HCT116 (cell line): ENCODE results near the gene ARL14. TPM values are rescaled to one million over a fixed set of nuclear protein-coding genes. Genes with fewer than 3 reads are reported as not detected.

Source experiments
- ATAC-seq: fragments of 200-7000 bp; cut with Tn5 transposase; 2 replicates; pipeline ENCODE4 v1.9.1; 2020; ENCODE audit warnings: mild to moderate bottlenecking, moderate library complexity
- BruUV-seq: library from RNA; stranded (reverse); fragments of 400-500 nt; replicated peaks from 2 replicates; lab custom pipeline; 2021; lab: Mats Ljungman, UMichigan
- CTCF ChIA-PET: fragments of 300-600 bp; sonication (Branson Sonifier 250); formaldehyde crosslinking; loops from one replicate; lab custom pipeline; 2021; ENCODE audit warnings: antibody characterized with exemption; lab: Charles Lee
- POLR2A ChIA-PET: fragments of 300-600, 350-600 bp; sonication (Branson Sonifier 250); formaldehyde crosslinking; loops from one replicate; lab custom pipeline; 2021; ENCODE audit warnings: antibody characterized with exemption; lab: Charles Lee
- RAD21 ChIA-PET, 2 experiments: fragments of 300-600 bp; sonication (Branson Sonifier 250); formaldehyde crosslinking; loops; one replicate each; lab custom pipeline; 2023; ENCODE audit warnings: low total read pairs in 2 of 2; ENCODE audit not compliant: uncharacterized antibody in 2 of 2, unreplicated experiment in 2 of 2, low non-redundant PET in 1 of 2; lab: Charles Lee
- DNase-seq: peaks from one replicate; pipeline ENCODE4 v3.0.0-alpha.2; 2010; ENCODE audit warnings: low read depth, low spot score
- H2AFZ ChIP-seq: fragments of 200-600 bp; shearing (Covaris generic), sonication (generic); 2 replicates; pipeline ENCODE4 v1.6.1; 2017; ENCODE audit warnings: low read depth, mixed run types, mixed read lengths, antibody characterized with exemption, low read length; ENCODE audit not compliant: poor library complexity, severe bottlenecking
- H3K27ac ChIP-seq: 2 replicates; pipeline ENCODE4 v1.5.1; 2012; ENCODE audit warnings: low read depth, low read length
- H3K27me3 ChIP-seq: fragments of 200-600 bp; sonication (generic); 2 replicates; pipeline ENCODE4 v1.6.1; 2016; ENCODE audit warnings: mixed run types, low read length, mixed read lengths; ENCODE audit not compliant: insufficient read depth
- H3K36me3 ChIP-seq, 2 experiments: fragments of 200-500 bp in 1 of 2; fragments of 200-600 bp in 1 of 2; sonication (Bioruptor generic) in 1 of 2; sonication (generic) in 1 of 2; 2 replicates each; pipeline versions ENCODE4 v1.5.1 to v1.6.1; 2014 to 2016; ENCODE audit warnings: low read length in 2 of 2, inconsistent platforms in 1 of 2, mixed read lengths in 1 of 2, mixed run types in 1 of 2; ENCODE audit not compliant: insufficient read depth in 2 of 2, control insufficient read depth in 1 of 2
- H3K4me1 ChIP-seq, 2 experiments: fragments of 200-600 bp in 1 of 2; sonication (generic) in 1 of 2; 2 replicates each; pipeline versions ENCODE4 v1.5.1 to v1.6.1; 2012 to 2017; ENCODE audit warnings: low read length in 2 of 2, inconsistent platforms in 1 of 2, mild to moderate bottlenecking in 1 of 2, mixed read lengths in 1 of 2, mixed run types in 1 of 2, moderate library complexity in 1 of 2; ENCODE audit not compliant: insufficient read depth in 2 of 2, control insufficient read depth in 1 of 2
- H3K4me2 ChIP-seq: fragments of 200-600 bp; sonication (generic); 2 replicates; pipeline ENCODE4 v1.6.1; 2017; ENCODE audit warnings: mixed run types, low read length, mixed read lengths
- H3K4me3 ChIP-seq, 2 experiments: fragments of 200-600 bp in 1 of 2; sonication (generic) in 1 of 2; replicated peaks in 1 of 2; 2 replicates each; pipeline ENCODE4 v1.5.1; 2011 to 2016; ENCODE audit warnings: low read length in 2 of 2, control low read depth in 1 of 2, low read depth in 1 of 2, mild to moderate bottlenecking in 1 of 2, mixed read lengths in 1 of 2, mixed run types in 1 of 2
- H3K79me2 ChIP-seq: fragments of 200-600 bp; sonication (generic); 2 replicates; pipeline ENCODE4 v1.6.1; 2017; ENCODE audit warnings: mild to moderate bottlenecking, mixed run types, low read length, moderate library complexity, mixed read lengths; ENCODE audit not compliant: insufficient read depth
- H3K9ac ChIP-seq: fragments of 200-600 bp; sonication (generic); 2 replicates; pipeline ENCODE4 v1.6.1; 2016; ENCODE audit warnings: low read length, mixed read lengths
- H3K9me2 ChIP-seq: fragments of 200-600 bp; sonication (generic), shearing (Covaris generic); 2 replicates; pipeline ENCODE4 v1.6.1; 2017; ENCODE audit warnings: mixed run types, mild to moderate bottlenecking, moderate library complexity; ENCODE audit not compliant: insufficient read depth
- H3K9me3 ChIP-seq, 2 experiments: fragments of 200-500 bp in 1 of 2; fragments of 200-600 bp in 1 of 2; sonication (Bioruptor generic) in 1 of 2; sonication (generic) in 1 of 2; 2 replicates each; pipeline ENCODE4 v1.6.1; 2014 to 2017; ENCODE audit warnings: low read length in 2 of 2, mixed read lengths in 2 of 2, inconsistent platforms in 1 of 2, low read depth in 1 of 2, mild to moderate bottlenecking in 1 of 2, mixed run types in 1 of 2, moderate library complexity in 1 of 2; ENCODE audit not compliant: control insufficient read depth in 1 of 2, insufficient read depth in 1 of 2
- H4K20me1 ChIP-seq: fragments of 200-600 bp; sonication (generic), shearing (Covaris generic); 2 replicates; pipeline ENCODE4 v1.6.1; 2017; ENCODE audit warnings: mixed run types, mild to moderate bottlenecking, moderate library complexity; ENCODE audit not compliant: insufficient read depth
- CEBPB ChIP-seq: IDR thresholded peaks from 2 replicates; pipeline ENCODE4 v1.6.1; 2012; ENCODE audit warnings: low read depth
- ELF1 ChIP-seq: IDR thresholded peaks from 2 replicates; pipeline ENCODE4 v1.6.1; 2012; ENCODE audit warnings: low read depth, borderline replicate concordance
- EZH2phosphoT487 ChIP-seq: fragments of 200-600 bp; IDR thresholded peaks from 2 replicates; pipeline ENCODE4 v1.6.1; 2018; ENCODE audit warnings: antibody characterized with exemption, borderline replicate concordance
- FOSL1 ChIP-seq: IDR thresholded peaks from 2 replicates; pipeline ENCODE4 v1.6.1; 2012; ENCODE audit warnings: low read depth
- JUND ChIP-seq: IDR thresholded peaks from 2 replicates; pipeline ENCODE4 v1.6.1; 2012
- POLR2A ChIP-seq: IDR thresholded peaks from 2 replicates; pipeline ENCODE4 v1.7.0; 2011; ENCODE audit warnings: borderline replicate concordance; ENCODE audit not compliant: insufficient read depth, insufficient read length; ENCODE audit errors: extremely low read depth
- POLR2AphosphoS5 ChIP-seq: IDR thresholded peaks from 2 replicates; pipeline ENCODE4 v1.6.1; 2011; ENCODE audit warnings: mild to moderate bottlenecking, low read depth, low read length, moderate library complexity
- RAD21 ChIP-seq: IDR thresholded peaks from 2 replicates; pipeline ENCODE4 v1.6.1; 2012; ENCODE audit warnings: low read depth, mild to moderate bottlenecking
- SP1 ChIP-seq: IDR thresholded peaks from 2 replicates; pipeline ENCODE4 v1.6.1; 2012; ENCODE audit warnings: low read depth
- TCF7L2 ChIP-seq: IDR thresholded peaks from 2 replicates; pipeline ENCODE4 v1.7.0; 2011; ENCODE audit warnings: borderline replicate concordance, inconsistent platforms; ENCODE audit not compliant: insufficient read depth, insufficient read length; ENCODE audit errors: extremely low read depth
- ZNF274 ChIP-seq: fragments of 200-500 bp; sonication (Bioruptor generic); IDR thresholded peaks from 2 replicates; pipeline ENCODE4 v1.6.1; 2014; ENCODE audit warnings: mild to moderate bottlenecking, low read depth, low read length, inconsistent platforms
- intact Hi-C: fragments of 100-400 bp; cut with micrococcal nuclease; formaldehyde crosslinking; loops from 2 replicates; pipeline ENCODE4 v1.10.0; 2022
- total RNA-seq: library from RNA; stranded (reverse); gene quantifications from one replicate; pipeline ENCODE4 v1.2.1, GENCODE V29; 2021; ENCODE audit not compliant: unreplicated experiment
- TF ChIP-seq, protein P1 (sequence below): IDR thresholded peaks from 2 replicates; pipeline ENCODE4 v1.6.1; 2012
- TF ChIP-seq, protein P2 (sequence below): IDR thresholded peaks from 2 replicates; pipeline ENCODE4 v1.6.1; 2012
- TF ChIP-seq, protein P3 (sequence below): IDR thresholded peaks from 2 replicates; pipeline ENCODE4 v1.6.1; 2011; ENCODE audit warnings: mild to moderate bottlenecking, low read length, moderate library complexity; ENCODE audit not compliant: insufficient replicate concordance; ENCODE audit errors: extremely low read depth

ARL14 gene
- total RNA-seq, 1 experiment from 2014 or later, result 0.42 TPM

DNA sequence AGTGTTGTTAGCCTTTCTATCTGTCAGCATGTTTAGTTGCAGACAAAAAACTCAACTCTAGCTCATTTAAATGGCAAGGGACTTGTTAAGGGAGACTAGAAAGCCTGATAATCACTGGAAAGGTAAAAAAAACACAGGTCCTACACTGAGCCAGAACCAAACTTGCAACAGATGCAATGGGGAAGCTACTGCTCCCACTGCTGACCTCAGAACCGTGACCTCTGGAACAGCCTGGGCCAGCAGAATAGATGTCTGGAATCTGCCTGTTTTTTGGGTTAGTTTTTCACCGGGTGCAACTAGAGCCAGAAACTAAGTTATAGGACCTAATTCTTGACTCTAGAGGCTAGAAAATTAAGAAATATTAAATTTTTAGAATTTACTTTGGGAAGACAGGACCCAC lies 32.5 kb upstream of the ARL14 start:
- Histone ChIP-seq H3K9ac (no peak overlapping the region), H2AFZ (no peak overlapping the region), H3K4me1 (no peaks in the 10 kb centered on the region), H3K9me2 (no peaks in the 10 kb centered on the region), H3K27ac (no peak overlapping the region), H3K36me3 (no peaks in the 10 kb centered on the region), H3K27me3 (no peaks in the 10 kb centered on the region), H3K79me2 (no peaks in the 10 kb centered on the region), H3K4me2 (no peak overlapping the region), H4K20me1 (no peaks in the 10 kb centered on the region), H3K4me3 (no peak overlapping the region), H3K9me3 (no peaks in the 10 kb centered on the region)
- ChIA-PET CTCF (no interaction called here), POLR2A (no interaction called here), RAD21 (no interaction called here)
- intact Hi-C loops, result no loop called here
- ATAC-seq (no peak), DNase-seq (no peak)
- no peak for TF ChIP-seq FOSL1
- TF ChIP-seq, protein P1, sequence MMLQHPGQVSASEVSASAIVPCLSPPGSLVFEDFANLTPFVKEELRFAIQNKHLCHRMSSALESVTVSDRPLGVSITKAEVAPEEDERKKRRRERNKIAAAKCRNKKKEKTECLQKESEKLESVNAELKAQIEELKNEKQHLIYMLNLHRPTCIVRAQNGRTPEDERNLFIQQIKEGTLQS, result no peak
- TF ChIP-seq EZH2phosphoT487, result no peak
- no peak for TF ChIP-seq JUND
- TF ChIP-seq, protein P2, sequence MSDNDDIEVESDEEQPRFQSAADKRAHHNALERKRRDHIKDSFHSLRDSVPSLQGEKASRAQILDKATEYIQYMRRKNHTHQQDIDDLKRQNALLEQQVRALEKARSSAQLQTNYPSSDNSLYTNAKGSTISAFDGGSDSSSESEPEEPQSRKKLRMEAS, result no peak
- no peak for TF ChIP-seq SP1
- TF ChIP-seq, protein P3, sequence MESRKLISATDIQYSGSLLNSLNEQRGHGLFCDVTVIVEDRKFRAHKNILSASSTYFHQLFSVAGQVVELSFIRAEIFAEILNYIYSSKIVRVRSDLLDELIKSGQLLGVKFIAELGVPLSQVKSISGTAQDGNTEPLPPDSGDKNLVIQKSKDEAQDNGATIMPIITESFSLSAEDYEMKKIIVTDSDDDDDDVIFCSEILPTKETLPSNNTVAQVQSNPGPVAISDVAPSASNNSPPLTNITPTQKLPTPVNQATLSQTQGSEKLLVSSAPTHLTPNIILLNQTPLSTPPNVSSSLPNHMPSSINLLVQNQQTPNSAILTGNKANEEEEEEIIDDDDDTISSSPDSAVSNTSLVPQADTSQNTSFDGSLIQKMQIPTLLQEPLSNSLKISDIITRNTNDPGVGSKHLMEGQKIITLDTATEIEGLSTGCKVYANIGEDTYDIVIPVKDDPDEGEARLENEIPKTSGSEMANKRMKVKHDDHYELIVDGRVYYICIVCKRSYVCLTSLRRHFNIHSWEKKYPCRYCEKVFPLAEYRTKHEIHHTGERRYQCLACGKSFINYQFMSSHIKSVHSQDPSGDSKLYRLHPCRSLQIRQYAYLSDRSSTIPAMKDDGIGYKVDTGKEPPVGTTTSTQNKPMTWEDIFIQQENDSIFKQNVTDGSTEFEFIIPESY, result no peak
- no peak for TF ChIP-seq POLR2AphosphoS5
- BruUV-seq, result no TSS peak

DNA sequence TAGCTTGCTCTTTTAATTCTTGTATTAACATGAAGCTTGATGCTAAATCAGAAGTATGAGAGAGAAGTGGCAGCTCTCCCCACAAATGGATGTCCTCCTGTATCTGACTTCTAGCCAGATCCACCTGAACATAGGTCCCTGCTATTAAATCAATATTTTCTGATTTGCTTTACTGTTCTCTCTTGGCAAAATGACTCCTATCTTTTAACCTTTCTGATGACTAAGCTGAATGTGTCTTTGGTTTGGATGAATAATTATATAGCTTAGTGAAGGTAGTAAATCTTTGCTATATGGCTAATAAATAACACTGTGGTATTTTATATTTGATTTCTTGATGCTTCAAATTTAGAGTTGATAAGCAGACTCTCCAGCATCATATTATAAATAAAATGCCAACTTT lies 28.3 kb upstream of the ARL14 start:
- POLR2A ChIA-PET, result no interaction called here
- H3K9me3 ChIP-seq, result no peaks in the 10 kb centered on the region
- no TSS peak for BruUV-seq
- no peaks in the 10 kb centered on the region for H4K20me1 ChIP-seq
- peak overlapping the region; percentile 81 for H2AFZ ChIP-seq
- H3K9ac ChIP-seq, result no peak overlapping the region
- no peaks in the 10 kb centered on the region for H3K9me2 ChIP-seq
- no peaks in the 10 kb centered on the region for H3K36me3 ChIP-seq
- RAD21 ChIA-PET, result no interaction called here
- no peaks in the 10 kb centered on the region for H3K27me3 ChIP-seq
- H3K4me1 ChIP-seq, result no peaks in the 10 kb centered on the region
- CTCF ChIA-PET, result no interaction called here
- H3K4me3 ChIP-seq, result no peak overlapping the region
- H3K27ac ChIP-seq, result no peak overlapping the region
- TF ChIP-seq EZH2phosphoT487, result no peak
- TF ChIP-seq RAD21, result no peak
- no peak for TF ChIP-seq ZNF274
- TF ChIP-seq POLR2AphosphoS5, result no peak
- no peak for TF ChIP-seq POLR2A
- TF ChIP-seq ELF1, result no peak
- TF ChIP-seq CEBPB, result no peak
- TF ChIP-seq, protein P1, result no peak
- TF ChIP-seq TCF7L2, result no peak
- TF ChIP-seq JUND, result no peak
- intact Hi-C loops, result no loop called here
- DNase-seq (no peak), ATAC-seq (no peak)
- H3K79me2 ChIP-seq, result no peaks in the 10 kb centered on the region
- H3K4me2 ChIP-seq, result no peak overlapping the region
